NCI-H2029 treated with DMSO at 0.1 percent for 48 hours (cell line): ENCODE results near the gene AP2M1.
A peak's percentile ranks its signal among the peaks of the same experiment; 100 is the strongest.
"Not testable (repeated sequence)": the region's sequence is repeated elsewhere in the genome, so short reads cannot be mapped to it uniquely, and the experiment has no call there.

Experiments used
- DNase-seq: peaks from one replicate; lab custom pipeline; 2025; lab: John Stamatoyannopoulos, UW

The AP2M1 gene

GRCh38 chr3:184174646-184175492 lies at the start of gene AP2M1:
Gene AP2M1, plus strand, starts transcription at chr3:184174855. Its CDS starts 2,139 bp downstream, at chr3:184176994.
- peak; percentile 96 for DNase-seq

- no peak for DNase-seq
Measured at GRCh38 chr3:184126006-184126405, 48.6 kb upstream of the AP2M1 start.

DNA sequence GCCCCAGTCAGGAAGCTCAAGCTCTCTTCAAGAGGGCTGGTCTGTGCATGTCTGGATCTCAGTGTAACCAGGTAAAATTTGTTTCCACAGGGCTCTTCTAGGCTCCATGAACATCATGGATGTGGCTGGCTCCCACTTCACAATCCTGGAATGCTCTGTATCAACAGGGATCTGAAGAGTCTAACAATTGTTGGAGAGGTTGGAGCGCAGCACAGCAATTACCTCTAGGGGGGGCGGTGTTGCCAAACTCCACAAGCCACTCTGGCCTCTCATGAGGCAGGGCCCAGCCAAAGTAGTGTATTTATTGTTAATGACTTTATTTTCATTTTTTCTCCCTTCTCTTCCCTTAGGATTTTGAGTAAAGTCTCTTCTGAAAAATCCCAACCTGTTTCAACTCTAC lies 45.6 kb upstream of the AP2M1 start:
- DNase-seq: no peak

- no peak for DNase-seq
Measured at GRCh38 chr3:184132945-184133344, 41.7 kb upstream of the AP2M1 start.

- peak; percentile 41 for DNase-seq
Measured at GRCh38 chr3:184133840-184134745, 40.6 kb upstream of the AP2M1 start.

DNA sequence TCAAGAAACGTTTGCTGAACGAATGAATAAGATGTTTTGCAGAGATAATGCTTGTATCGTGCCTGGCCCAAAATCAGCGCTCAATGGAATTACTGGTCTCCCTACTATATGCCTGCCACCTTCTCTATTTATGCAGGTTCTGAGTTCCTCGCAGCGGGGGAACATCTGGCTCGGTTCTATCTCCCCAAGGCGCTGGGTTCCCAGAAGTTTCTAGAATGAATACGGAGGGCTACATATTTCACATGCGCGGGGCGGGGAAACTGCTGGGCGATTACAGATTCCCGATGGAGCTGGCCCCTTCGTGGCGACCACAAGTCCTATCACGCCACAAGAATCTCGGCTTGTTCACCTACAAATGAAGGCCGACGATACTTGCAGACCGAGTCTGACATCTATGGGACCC lies 39.9 kb upstream of the AP2M1 start:
- DNase-seq: no peak

DNA sequence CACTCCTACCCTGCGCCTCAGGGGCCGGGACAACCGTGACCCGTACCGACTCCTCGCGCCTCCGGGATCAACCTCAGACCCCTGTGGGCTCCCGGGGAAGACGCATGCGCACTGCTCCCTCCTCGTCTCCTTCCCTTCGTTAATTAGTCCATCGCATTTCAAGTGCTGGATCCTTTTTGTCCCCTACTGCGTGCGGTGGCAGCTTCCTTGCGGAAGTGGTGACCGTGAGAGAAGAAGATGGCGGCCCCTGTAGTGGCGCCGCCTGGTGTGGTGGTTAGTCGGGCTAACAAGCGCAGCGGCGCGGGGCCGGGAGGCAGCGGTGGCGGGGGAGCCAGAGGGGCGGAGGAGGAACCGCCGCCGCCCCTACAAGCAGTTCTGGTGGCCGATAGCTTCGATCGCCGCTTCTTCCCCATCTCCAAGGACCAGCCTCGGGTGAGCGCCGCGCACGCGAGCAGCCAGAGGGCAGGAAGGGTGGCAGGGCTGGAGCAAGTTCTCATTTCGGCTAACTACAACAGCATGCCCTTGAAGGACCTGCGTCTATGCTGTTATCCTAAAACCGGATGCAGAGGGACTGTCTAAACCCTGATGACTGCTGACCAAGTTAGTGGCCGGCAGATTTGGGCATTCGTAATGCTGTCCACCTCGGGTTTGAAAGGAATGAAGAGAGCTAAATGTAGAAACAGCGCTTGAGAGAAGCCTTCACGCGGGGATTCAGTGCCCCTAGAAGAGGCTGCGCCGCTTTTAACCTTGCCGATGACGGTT lies 39.3 kb upstream of the AP2M1 start, which contains the start of gene EIF2B5:
EIF2B5 (plus strand) TSS at position 210 of the 762 bp plus-strand sequence; CDS start at position 238, 28 bp downstream.
- DNase-seq: peak; percentile 86

- DNase-seq: no peak
Measured at GRCh38 chr3:184135911-184136260, 38.8 kb upstream of the AP2M1 start.

DNA sequence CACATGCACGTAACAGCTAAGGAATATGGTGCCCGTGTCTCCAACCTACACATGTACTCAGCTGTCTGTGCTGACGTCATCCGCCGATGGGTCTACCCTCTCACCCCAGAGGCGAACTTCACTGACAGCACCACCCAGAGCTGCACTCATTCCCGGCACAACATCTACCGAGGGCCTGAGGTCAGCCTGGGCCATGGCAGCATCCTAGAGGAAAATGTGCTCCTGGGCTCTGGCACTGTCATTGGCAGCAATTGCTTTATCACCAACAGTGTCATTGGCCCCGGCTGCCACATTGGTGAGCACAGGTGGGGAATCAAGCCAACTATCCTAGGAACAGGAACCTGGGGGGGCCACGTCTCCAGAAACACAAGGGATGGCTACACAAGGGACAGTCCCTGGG lies 34.2 kb upstream of the AP2M1 start:
- no peak for DNase-seq

GRCh38 chr3:184142199-184142598 lies 32.5 kb upstream of the AP2M1 start:
- DNase-seq: no peak

- no peak for DNase-seq
Measured at GRCh38 chr3:184143327-184143726, 31.3 kb upstream of the AP2M1 start.

- DNase-seq: no peak
Measured at GRCh38 chr3:184144505-184144904, 30.1 kb upstream of the AP2M1 start.

DNA sequence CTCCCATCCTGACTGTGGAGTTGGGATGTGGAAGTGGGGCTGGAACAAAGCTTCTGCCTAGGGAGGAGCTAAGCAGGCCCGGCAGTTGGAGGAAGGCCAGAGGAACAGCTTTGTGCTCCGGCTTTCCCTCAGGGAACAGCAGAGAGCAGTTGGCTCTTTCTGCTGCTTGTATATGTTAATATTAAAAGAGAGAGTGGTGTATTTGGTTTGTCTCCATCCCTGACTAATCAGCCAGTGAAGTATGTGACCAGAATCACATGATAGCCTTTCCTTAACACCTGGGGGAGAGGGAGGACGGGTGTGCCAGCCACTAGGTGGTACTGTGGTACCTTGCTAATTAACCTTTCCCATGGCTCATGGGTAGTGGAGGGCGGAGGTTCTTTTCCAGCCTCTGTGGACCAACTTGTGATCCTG lies 29.5 kb upstream of the AP2M1 start:
- DNase-seq: peak; percentile 55

GRCh38 chr3:184145751-184146270 lies 28.8 kb upstream of the AP2M1 start:
- no peak for DNase-seq

DNA sequence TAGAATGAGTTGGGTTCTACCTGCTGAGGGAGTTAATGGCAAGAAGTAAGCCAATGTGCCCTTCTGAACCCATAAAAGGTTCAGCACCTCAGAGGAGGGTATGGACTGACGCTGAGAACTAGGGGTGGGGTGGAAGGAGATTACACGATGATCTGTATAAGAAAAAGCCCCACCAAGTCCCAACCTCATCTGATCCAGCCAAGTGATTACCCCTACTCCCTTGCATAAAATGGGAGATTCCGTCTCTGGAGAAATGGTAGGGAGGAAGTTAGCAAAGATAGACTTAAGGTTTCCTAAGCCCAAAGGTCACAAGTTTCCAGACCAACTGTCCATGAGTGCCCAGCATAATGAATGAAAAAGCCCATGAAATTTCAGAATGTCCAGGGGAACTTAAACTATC lies 26.6 kb upstream of the AP2M1 start:
- DNase-seq: no peak

- DNase-seq: no peak
Measured at GRCh38 chr3:184149123-184149522, 25.5 kb upstream of the AP2M1 start.

DNA sequence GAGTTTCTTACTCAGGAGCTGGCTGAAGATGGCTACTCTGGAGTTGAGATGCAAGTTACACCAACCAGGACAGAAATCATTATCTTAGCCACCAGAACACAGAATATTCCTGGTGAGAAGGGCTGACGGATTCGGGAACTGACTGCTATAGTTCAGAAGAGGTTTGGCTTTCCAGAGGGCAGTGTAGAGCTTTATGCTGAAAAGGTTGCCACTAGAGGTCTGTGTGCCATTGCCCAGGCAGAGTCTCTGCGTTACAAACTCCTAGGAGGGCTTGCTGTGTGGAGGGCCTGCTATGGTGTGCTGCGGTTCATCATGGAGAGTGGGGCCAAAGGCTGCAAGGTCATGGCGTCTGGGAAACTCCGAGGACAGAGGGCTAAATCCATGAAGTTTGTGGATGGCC lies 24.9 kb upstream of the AP2M1 start:
- not testable (repeated sequence) for DNase-seq

GRCh38 chr3:184154885-184155643 lies 19.6 kb upstream of the AP2M1 start, which contains the start of gene DVL3:
Gene DVL3, plus strand, starts transcription at chr3:184155377. Its CDS starts 259 bp downstream, at chr3:184155636.
- DNase-seq: peak; percentile 23

GRCh38 chr3:184155644-184156521 lies 18.8 kb upstream of the AP2M1 start:
- no peak for DNase-seq

- no peak for DNase-seq
Measured at GRCh38 chr3:184156522-184156955, 18.1 kb upstream of the AP2M1 start.
